SK-N-SH (cell line): Measurements from ENCODE around the gene IRF1. TPM values are rescaled to one million over a fixed set of nuclear protein-coding genes. Genes with fewer than 3 reads are reported as not detected.

ENCODE experiments used
- CTCF ChIA-PET: fragments of 300-600, 350-600 bp; formaldehyde crosslinking; extraction: SDS; loops from one replicate; lab custom pipeline; 2021; lab: Yijun Ruan, JAX
- POLR2A ChIA-PET: fragments of 350-600 bp; sonication (Branson Sonifier 250); formaldehyde crosslinking; extraction: SDS; loops from one replicate; lab custom pipeline; 2020; ENCODE audit warnings: antibody characterized with exemption, inconsistent platforms; lab: Yijun Ruan, JAX
- DNase-seq: peaks from one replicate; pipeline ENCODE4 v3.0.0; 2012
- H2AFZ ChIP-seq: fragments of 200-600 bp; sonication (generic); 2 replicates; pipeline ENCODE4 v1.8.1; 2016; ENCODE audit warnings: antibody characterized with exemption, mild to moderate bottlenecking, low read depth
- H3F3A ChIP-seq: fragments of 200-600 bp; sonication (generic); replicated peaks from 2 replicates; pipeline ENCODE3; 2016; ENCODE audit warnings: antibody characterized with exemption, mild to moderate bottlenecking; ENCODE audit not compliant: insufficient read depth
- H3K27ac ChIP-seq, 2 experiments: fragments of 200-500 bp in 1 of 2; fragments of 200-600 bp in 1 of 2; sonication (Bioruptor generic) in 1 of 2; sonication (generic), shearing (Covaris generic) in 1 of 2; 2 replicates each; pipeline versions ENCODE4 v1.5.1 to v1.6.1; 2014 to 2016; ENCODE audit warnings: low read depth in 2 of 2, inconsistent platforms in 1 of 2, low read length in 1 of 2, mild to moderate bottlenecking in 1 of 2, mixed read lengths in 1 of 2
- H3K27me3 ChIP-seq: fragments of 200-600 bp; sonication (generic), shearing (Covaris generic); 2 replicates; pipeline ENCODE4 v1.6.1; 2016; ENCODE audit warnings: mixed run types; ENCODE audit not compliant: insufficient read depth
- H3K36me3 ChIP-seq, 2 experiments: fragments of 200-500 bp in 1 of 2; fragments of 200-600 bp in 1 of 2; sonication (Bioruptor generic) in 1 of 2; sonication (generic) in 1 of 2; replicated peaks in 1 of 2; 2 replicates each; pipeline versions ENCODE3 to v1.5.1; 2014 to 2016; ENCODE audit warnings: low read length in 1 of 2, mild to moderate bottlenecking in 1 of 2; ENCODE audit not compliant: insufficient read depth in 2 of 2, control insufficient read depth in 1 of 2
- H3K4me1 ChIP-seq, 2 experiments: fragments of 200-500 bp in 1 of 2; fragments of 200-600 bp in 1 of 2; sonication (Bioruptor generic) in 1 of 2; sonication (generic), shearing (Covaris generic) in 1 of 2; 2 replicates each; pipeline versions ENCODE4 v1.5.1 to v1.6.1; 2014 to 2016; ENCODE audit warnings: low read depth in 1 of 2, low read length in 1 of 2, mixed run types in 1 of 2; ENCODE audit not compliant: insufficient read depth in 2 of 2, control insufficient read depth in 1 of 2
- H3K4me2 ChIP-seq: fragments of 200-600 bp; sonication (generic), shearing (Covaris generic); 2 replicates; pipeline ENCODE4 v1.6.1; 2017; ENCODE audit warnings: mixed run types
- H3K4me3 ChIP-seq, 2 experiments: fragments of 200-500 bp in 1 of 2; fragments of 200-600 bp in 1 of 2; sonication (Bioruptor generic) in 1 of 2; sonication (generic), shearing (Covaris generic) in 1 of 2; 2 replicates each; pipeline versions ENCODE4 v1.5.1 to v1.8.1; 2014 to 2016; ENCODE audit warnings: low read depth in 2 of 2, inconsistent platforms in 1 of 2, low read length in 1 of 2, mild to moderate bottlenecking in 1 of 2, mixed read lengths in 1 of 2, moderate library complexity in 1 of 2
- H3K79me2 ChIP-seq: fragments of 200-600 bp; sonication (generic); 2 replicates; pipeline ENCODE4 v1.8.1; 2017; ENCODE audit warnings: mild to moderate bottlenecking; ENCODE audit not compliant: insufficient read depth
- H3K9ac ChIP-seq: fragments of 200-600 bp; sonication (generic); 2 replicates; pipeline ENCODE4 v1.6.1; 2017; ENCODE audit warnings: mixed run types
- H3K9me2 ChIP-seq: fragments of 200-600 bp; sonication (generic); 2 replicates; pipeline ENCODE4 v1.6.1; 2017; ENCODE audit warnings: mixed run types
- H3K9me3 ChIP-seq: fragments of 200-600 bp; sonication (generic); 2 replicates; pipeline ENCODE4 v1.6.1; 2017; ENCODE audit warnings: mixed run types, mild to moderate bottlenecking, moderate library complexity
- H4K20me1 ChIP-seq: fragments of 200-600 bp; sonication (generic); 2 replicates; pipeline ENCODE4 v1.6.1; 2017; ENCODE audit warnings: mild to moderate bottlenecking, mixed run types; ENCODE audit not compliant: insufficient read depth
- CHD2 ChIP-seq: fragments of 150-350 bp; IDR thresholded peaks from 2 replicates; pipeline ENCODE4 v1.6.1; 2018; ENCODE audit warnings: low read length; ENCODE audit not compliant: partially characterized antibody
- CTCF ChIP-seq: fragments of 200-600 bp; sonication (generic); IDR thresholded peaks from 2 replicates; pipeline ENCODE4 v1.6.1; 2017; ENCODE audit warnings: antibody characterized with exemption, mild to moderate bottlenecking, moderate library complexity
- ELF1 ChIP-seq: IDR thresholded peaks from 2 replicates; pipeline ENCODE4 v1.4.0; 2012
- EZH2phosphoT487 ChIP-seq: fragments of 200-600 bp; sonication (generic); IDR thresholded peaks from 2 replicates; pipeline ENCODE4 v1.6.1; 2017; ENCODE audit warnings: low read depth, mixed run types, mild to moderate bottlenecking, antibody characterized with exemption, moderate library complexity, borderline replicate concordance
- FOSL2 ChIP-seq: IDR thresholded peaks from 2 replicates; pipeline ENCODE4 v1.4.0; 2012; ENCODE audit warnings: low read depth, mild to moderate bottlenecking, moderate library complexity, borderline replicate concordance
- FOXM1 ChIP-seq: IDR thresholded peaks from 2 replicates; pipeline ENCODE4 v1.4.0; 2012; ENCODE audit warnings: low read depth, mild to moderate bottlenecking
- GATA2 ChIP-seq: sonication (generic); formaldehyde crosslinking; IDR thresholded peaks from 2 replicates; pipeline ENCODE4 v1.5.0; 2020; ENCODE audit warnings: mild to moderate bottlenecking, missing genetic modification reagents
- IRF3 ChIP-seq: fragments of 150-350 bp; IDR thresholded peaks from 2 replicates; pipeline ENCODE4 v1.6.1; 2016; ENCODE audit warnings: mild to moderate bottlenecking, low read depth, low read length
- MEF2A ChIP-seq: IDR thresholded peaks from 2 replicates; pipeline ENCODE4 v1.4.0; 2012; ENCODE audit warnings: low read depth, borderline replicate concordance
- NFIC ChIP-seq: IDR thresholded peaks from 2 replicates; pipeline ENCODE4 v1.4.0; 2012; ENCODE audit warnings: borderline replicate concordance
- NRF1 ChIP-seq: IDR thresholded peaks from 2 replicates; pipeline ENCODE4 v1.6.1; 2012; ENCODE audit warnings: low read depth, mild to moderate bottlenecking, low read length
- POLR2AphosphoS5 ChIP-seq: IDR thresholded peaks from 2 replicates; pipeline ENCODE4 v1.6.1; 2012; ENCODE audit warnings: low read depth, low read length
- RCOR1 ChIP-seq: fragments of 150-350 bp; IDR thresholded peaks from 2 replicates; pipeline ENCODE4 v1.6.1; 2017; ENCODE audit warnings: antibody characterized with exemption, low read length
- RXRA ChIP-seq: IDR thresholded peaks from 2 replicates; pipeline ENCODE4 v1.4.0; 2012; ENCODE audit warnings: low read depth, mild to moderate bottlenecking, borderline replicate concordance
- SIN3A ChIP-seq: IDR thresholded peaks from 2 replicates; pipeline ENCODE4 v1.6.1; 2012; ENCODE audit warnings: low read depth, mild to moderate bottlenecking, low read length, moderate library complexity, borderline replicate concordance
- TCF12 ChIP-seq: IDR thresholded peaks from 2 replicates; pipeline ENCODE4 v1.4.0; 2012
- USF2 ChIP-seq: fragments of 150-350 bp; IDR thresholded peaks from 2 replicates; pipeline ENCODE4 v1.6.1; 2017; ENCODE audit warnings: antibody characterized with exemption, low read length, low read depth, borderline replicate concordance
- ZBTB33 ChIP-seq: IDR thresholded peaks from 2 replicates; pipeline ENCODE4 v1.4.0; 2012; ENCODE audit warnings: low read depth, borderline replicate concordance
- WGBS: methylation state at CpG from one replicate; pipeline ENCODE4 v1.1.6; 2017; ENCODE audit warnings: low lambda C conversion rate; 5-methylcytosine and 5-hydroxymethylcytosine counted together
- polyA plus RNA-seq, 3 experiments: library from polyadenylated mRNA; depleted of rRNA; stranded (reverse); fragments of >200 nt; gene quantifications; 2 replicates each; pipeline ENCODE4 v1.2.3, GENCODE V29; 2012

Gene IRF1
- polyA plus RNA-seq, 1 of the 3 experiments (the other 2 are of a cell fraction), result 15.2 TPM

- H3K79me2 ChIP-seq, result peaks cover 19% of the 10 kb centered on the region
- no peak overlapping the region for H3K27ac ChIP-seq
- H3K4me1 ChIP-seq, result peaks cover 21 to 40% of the 10 kb centered on the region in 2 experiments
- ChIA-PET POLR2A (no interaction called here), CTCF (interaction anchor here (1.1 to 4.8 kb wide), 3 partner anchors 8 to 67 kb away, joined by 3 to 37 read pairs (median 13); no protein-coding TSS in a partner anchor)
- no peak overlapping the region for H3K4me3 ChIP-seq
- H3K36me3 ChIP-seq, result peaks cover 0 to 3% of the 10 kb centered on the region in 2 experiments
- H3K9me3 ChIP-seq, result no peaks in the 10 kb centered on the region
- TF ChIP-seq ZBTB33 (no peak), IRF3 (no peak), RCOR1 (no peak), POLR2AphosphoS5 (no peak), RXRA (no peak), FOSL2 (no peak), NFIC (no peak), EZH2phosphoT487 (no peak), USF2 (no peak), FOXM1 (no peak), MEF2A (no peak)
- H3F3A ChIP-seq, result peaks cover 26% of the 10 kb centered on the region
- H4K20me1 ChIP-seq, result peaks cover 17% of the 10 kb centered on the region
- DNase-seq, result no peak
- no peaks in the 10 kb centered on the region for H3K9me2 ChIP-seq
- H3K4me2 ChIP-seq, result no peak overlapping the region
- WGBS, result 100% methylated on average over 4 of the region's 4 CpGs
- H3K9ac ChIP-seq, result no peak overlapping the region
- no peak overlapping the region for H2AFZ ChIP-seq
- H3K27me3 ChIP-seq, result no peaks in the 10 kb centered on the region
Observed at GRCh38 chr5:132493241-132493640, 2.7 kb upstream of the IRF1 start.

- H3K4me1 ChIP-seq, result peaks cover 17 to 34% of the 10 kb centered on the region in 2 experiments
- H3K9ac ChIP-seq, result no peak overlapping the region
- H3K27ac ChIP-seq, result no peak overlapping the region
- no peak overlapping the region for H2AFZ ChIP-seq
- peaks cover 24% of the 10 kb centered on the region for H4K20me1 ChIP-seq
- ChIA-PET POLR2A (interaction anchor here (0.6 kb wide), 1 partner anchor 33 kb away, joined by 4 read pairs; no protein-coding TSS in a partner anchor), CTCF (interaction anchor here (0.6 to 4.8 kb wide), 4 partner anchors 9 to 1193 kb away, joined by 3 to 37 read pairs (median 8); no protein-coding TSS in a partner anchor)
- no peak overlapping the region for H3K4me2 ChIP-seq
- H3K36me3 ChIP-seq, result peaks cover 3% of the 10 kb centered on the region in 2 experiments
- peaks cover 26% of the 10 kb centered on the region for H3K79me2 ChIP-seq
- no peaks in the 10 kb centered on the region for H3K27me3 ChIP-seq
- H3F3A ChIP-seq, result peaks cover 21% of the 10 kb centered on the region
- no peak overlapping the region for H3K4me3 ChIP-seq
- no peak for DNase-seq
- no peaks in the 10 kb centered on the region for H3K9me2 ChIP-seq
- no peaks in the 10 kb centered on the region for H3K9me3 ChIP-seq
- WGBS, result 90% methylated on average over 3 of the region's 3 CpGs
- TF ChIP-seq NFIC (no peak), CHD2 (no peak), GATA2 (no peak), TCF12 (no peak), SIN3A (no peak), POLR2AphosphoS5 (no peak), ELF1 (no peak), NRF1 (no peak), EZH2phosphoT487 (no peak), CTCF (no peak)
Observed at GRCh38 chr5:132492386-132493125, 2.0 kb upstream of the IRF1 start.
